CD8-positive, alpha-beta memory T cell (primary cell): Measurements from ENCODE around the gene HAUS3. TPM values are rescaled to one million over a fixed set of nuclear protein-coding genes. Genes with fewer than 3 reads are reported as not detected.
A peak's percentile ranks its signal among the peaks of the same experiment; 100 is the strongest.

Experiments
- CTCF ChIA-PET: fragments of 350-600 bp; sonication (Branson Sonifier 250); formaldehyde crosslinking; loops from one replicate; lab custom pipeline; 2021; ENCODE audit warnings: antibody characterized with exemption; lab: Charles Lee
- POLR2A ChIA-PET: fragments of 350-600 bp; sonication (Branson Sonifier 250); formaldehyde crosslinking; loops from one replicate; lab custom pipeline; 2021; ENCODE audit warnings: antibody characterized with exemption; lab: Charles Lee
- DNase-seq, 5 donors: peaks; one replicate each; pipeline versions ENCODE4 v3.0.0 to v3.0.0-alpha.2; 2020 to 2022; ENCODE audit warnings: mixed read lengths in 1 of 5
- H3K27ac ChIP-seq: one replicate; pipeline ENCODE4 v1.7.0; 2013; ENCODE audit warnings: low read depth, mild to moderate bottlenecking, low read length, moderate library complexity
- H3K27me3 ChIP-seq: 2 replicates; pipeline ENCODE4 v1.7.0; 2013; ENCODE audit warnings: low read length, mild to moderate bottlenecking; ENCODE audit not compliant: insufficient read depth, poor library complexity, severe bottlenecking
- H3K36me3 ChIP-seq: 2 replicates; pipeline ENCODE4 v1.7.0; 2013; ENCODE audit warnings: mild to moderate bottlenecking, low read length, moderate library complexity; ENCODE audit not compliant: insufficient read depth
- H3K4me1 ChIP-seq: 2 replicates; pipeline ENCODE4 v1.7.0; 2013; ENCODE audit warnings: mild to moderate bottlenecking, low read length, moderate library complexity; ENCODE audit not compliant: insufficient read depth
- H3K4me3 ChIP-seq: 2 replicates; pipeline ENCODE4 v1.7.0; 2013; ENCODE audit warnings: mild to moderate bottlenecking, low read length
- H3K9me3 ChIP-seq: 2 replicates; pipeline ENCODE4 v1.7.0; 2013; ENCODE audit warnings: mild to moderate bottlenecking, low read length
- H3K27ac Mint-ChIP-seq, 8 donors: one replicate each; pipeline ENCODE4 v1.8.0; 2020 to 2021; ENCODE audit warnings: mixed read lengths in 8 of 8, mild to moderate bottlenecking in 6 of 8, inconsistent platforms in 3 of 8, moderate library complexity in 3 of 8
- H3K27me3 Mint-ChIP-seq, 2 donors: one replicate each; pipeline ENCODE4 v1.8.0; 2020 to 2021; ENCODE audit warnings: mixed read lengths in 2 of 2, mild to moderate bottlenecking in 1 of 2, moderate library complexity in 1 of 2
- H3K36me3 Mint-ChIP-seq, 3 donors: one replicate each; pipeline ENCODE4 v1.8.0; 2020 to 2021; ENCODE audit warnings: mixed read lengths in 3 of 3, inconsistent platforms in 1 of 3, mild to moderate bottlenecking in 1 of 3
- H3K4me1 Mint-ChIP-seq, 3 donors: one replicate each; pipeline ENCODE4 v1.8.0; 2020 to 2021; ENCODE audit warnings: mixed read lengths in 3 of 3, inconsistent platforms in 1 of 3, mild to moderate bottlenecking in 1 of 3
- H3K4me3 Mint-ChIP-seq, 7 donors: one replicate each; pipeline ENCODE4 v1.8.0; 2020 to 2021; ENCODE audit warnings: mixed read lengths in 7 of 7, mild to moderate bottlenecking in 6 of 7, moderate library complexity in 4 of 7, inconsistent platforms in 2 of 7
- H3K9me3 Mint-ChIP-seq, 5 donors: one replicate each; pipeline ENCODE4 v1.8.0; 2020 to 2022; ENCODE audit warnings: mixed read lengths in 5 of 5, mild to moderate bottlenecking in 3 of 5, moderate library complexity in 2 of 5, inconsistent platforms in 1 of 5
- polyA plus RNA-seq: library from polyadenylated mRNA; unstranded; fragments of 300-500 nt; fragmentation: Illumina TruSeq; gene quantifications from one replicate; pipeline ENCODE4 v1.2.3, GENCODE V29; 2021
- total RNA-seq, 2 experiments: library from RNA; stranded (reverse); gene quantifications; one replicate each; pipeline ENCODE4 v1.2.3, GENCODE V29; 2021

HAUS3 gene
- total and polyA plus RNA-seq, 3 experiments from 2014 or later = 23.8 to 26.6 (median 23.9) TPM

DNA sequence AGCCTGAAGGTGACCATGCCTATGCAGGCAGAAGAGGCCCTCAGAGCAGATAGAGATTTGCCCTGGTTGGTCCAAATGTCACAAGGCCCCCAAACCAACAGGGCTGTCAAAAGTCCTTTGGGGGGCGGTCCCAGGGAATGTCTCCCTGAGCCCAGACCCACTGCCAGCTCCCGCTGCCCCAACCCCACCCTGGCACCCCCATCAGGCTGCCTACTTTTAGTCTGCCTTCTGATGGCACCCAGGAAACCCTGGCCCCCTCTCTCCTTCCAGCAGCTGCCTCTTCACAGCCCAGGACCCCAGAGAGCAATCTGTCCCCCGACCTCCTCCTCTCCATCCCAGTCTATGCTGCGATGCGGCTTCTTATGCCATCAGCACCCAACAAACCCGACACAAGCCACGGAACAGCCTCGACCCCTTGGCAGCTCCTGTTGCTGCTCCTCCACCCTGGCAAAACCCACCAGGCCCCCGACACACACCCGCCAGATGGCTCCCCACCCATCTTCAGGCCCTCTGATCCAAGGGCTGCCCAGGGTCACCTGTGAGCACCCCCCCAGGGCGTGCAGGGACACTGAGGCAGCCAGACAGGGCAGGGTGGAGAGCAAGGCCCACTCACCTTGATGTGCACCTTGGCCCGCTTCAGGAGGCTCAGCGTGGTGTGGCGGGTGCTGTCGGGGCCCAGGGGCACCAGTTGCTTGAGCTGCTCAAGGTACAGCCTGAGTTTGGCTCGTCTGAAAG is 10.0 kb upstream of the HAUS3 start:
- Histone ChIP-seq H3K27ac (no peak overlapping the region), H3K4me3 (no peak overlapping the region), H3K4me1 (no peaks in the 10 kb centered on the region), H3K9me3 (no peaks in the 10 kb centered on the region), H3K36me3 (peaks cover 3% of the 10 kb centered on the region), H3K27me3 (no peaks in the 10 kb centered on the region)
- ChIA-PET POLR2A (no interaction called here), CTCF (no interaction called here)
- Mint-ChIP-seq H3K27ac (peak overlapping the region in 3 of 8 donors; percentile 45 to 69 (median 50)), H3K4me1 (peaks cover 4 to 14% (median 12%) of the 10 kb centered on the region in 3 donors), H3K36me3 (peaks cover 0 to 62% (median 3%) of the 10 kb centered on the region in 3 donors), H3K9me3 (no peaks in the 10 kb centered on the region), H3K27me3 (peaks cover 0 to 2% of the 10 kb centered on the region in 2 donors), H3K4me3 (peak overlapping the region in 2 of 7 donors; percentile 27 to 65)
- peak in 1 of 5 donors; percentile 0 for DNase-seq

GRCh38 chr4:2251073-2251794 is 9.3 kb upstream of the HAUS3 start:
- peaks cover 3% of the 10 kb centered on the region for H3K36me3 ChIP-seq
- no peak overlapping the region for H3K4me3 ChIP-seq
- H3K27me3 ChIP-seq = no peaks in the 10 kb centered on the region
- Mint-ChIP-seq H3K27me3 (peaks cover 0 to 2% of the 10 kb centered on the region in 2 donors), H3K9me3 (no peaks in the 10 kb centered on the region), H3K36me3 (peaks cover 0 to 58% (median 3%) of the 10 kb centered on the region in 3 donors), H3K27ac (peak overlapping the region in 2 of 8 donors; percentile 50 to 69), H3K4me1 (peaks cover 3 to 12% (median 11%) of the 10 kb centered on the region in 3 donors), H3K4me3 (no peak overlapping the region)
- DNase-seq = peak in 2 of 5 donors; percentile 1 to 45
- no peak overlapping the region for H3K27ac ChIP-seq
- no peaks in the 10 kb centered on the region for H3K9me3 ChIP-seq
- POLR2A ChIA-PET = no interaction called here
- no peaks in the 10 kb centered on the region for H3K4me1 ChIP-seq
- CTCF ChIA-PET = interaction anchor here (0.9 kb wide), 1 partner anchor 31 kb away, joined by 3 read pairs; no protein-coding TSS in a partner anchor

GRCh38 chr4:2250357-2251072 is 8.6 kb upstream of the HAUS3 start:
- H3K9me3 Mint-ChIP-seq = no peaks in the 10 kb centered on the region
- Histone ChIP-seq H3K9me3 (no peaks in the 10 kb centered on the region), H3K4me3 (no peak overlapping the region), H3K36me3 (peaks cover 3% of the 10 kb centered on the region), H3K27me3 (no peaks in the 10 kb centered on the region), H3K27ac (no peak overlapping the region), H3K4me1 (no peaks in the 10 kb centered on the region)
- peaks cover 3 to 14% (median 13%) of the 10 kb centered on the region in 3 donors for H3K4me1 Mint-ChIP-seq
- H3K4me3 Mint-ChIP-seq = no peak overlapping the region
- H3K36me3 Mint-ChIP-seq = peaks cover 0 to 58% (median 3%) of the 10 kb centered on the region in 3 donors
- H3K27ac Mint-ChIP-seq = peak overlapping the region in 2 of 8 donors; percentile 57 to 66
- H3K27me3 Mint-ChIP-seq = peaks cover 0 to 2% of the 10 kb centered on the region in 2 donors
- no peak for DNase-seq
- ChIA-PET POLR2A (no interaction called here), CTCF (interaction anchor here (0.9 kb wide), 1 partner anchor 30 kb away, joined by 3 read pairs; no protein-coding TSS in a partner anchor)

DNA sequence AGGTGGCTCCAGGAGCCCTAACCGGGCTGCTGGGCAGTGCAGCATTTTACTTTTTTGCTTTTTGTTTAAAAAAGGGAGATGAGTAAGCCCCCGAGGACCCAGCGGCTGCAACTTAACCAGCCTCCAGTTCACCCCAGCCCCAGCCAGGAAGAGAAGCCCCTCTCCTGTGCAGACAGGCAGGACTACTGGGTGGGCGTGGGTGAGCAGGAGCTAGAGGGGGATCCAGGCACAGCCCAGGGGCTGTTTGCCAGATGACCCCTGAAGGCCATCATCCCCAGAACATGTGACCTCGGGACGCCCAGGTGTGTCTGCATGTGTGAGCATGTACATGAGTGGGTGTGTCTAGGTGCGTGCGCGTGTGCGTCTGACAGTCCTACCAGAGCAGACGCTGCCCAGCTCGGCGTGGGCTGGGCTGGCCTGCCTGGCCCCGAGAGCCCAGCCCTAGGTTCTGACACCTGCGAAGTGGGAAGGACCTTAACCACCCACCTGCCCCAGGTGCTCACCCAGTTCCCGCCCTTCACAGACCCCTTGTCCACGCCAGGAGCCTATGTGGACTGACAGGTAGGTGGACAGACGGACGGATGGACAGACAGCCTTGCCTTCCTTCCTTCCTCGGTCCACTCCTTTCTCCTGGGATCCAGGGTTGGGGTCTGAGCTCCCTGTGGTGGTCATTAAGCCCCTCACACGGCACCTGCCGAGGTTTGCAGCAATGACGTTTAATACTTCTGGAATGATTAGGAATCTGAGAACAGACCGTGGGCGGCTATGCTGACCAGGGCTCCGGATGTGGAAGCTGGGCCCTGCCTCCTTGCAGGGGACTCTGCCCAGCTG is 7.8 kb upstream of the HAUS3 start:
- POLR2A ChIA-PET = interaction anchor here (0.6 kb wide), 1 partner anchor 1100 kb away, joined by 4 read pairs; no protein-coding TSS in a partner anchor
- H3K4me1 ChIP-seq = no peaks in the 10 kb centered on the region
- H3K36me3 ChIP-seq = peaks cover 3% of the 10 kb centered on the region
- H3K27me3 Mint-ChIP-seq = peaks cover 0 to 2% of the 10 kb centered on the region in 2 donors
- H3K9me3 Mint-ChIP-seq = no peaks in the 10 kb centered on the region
- H3K36me3 Mint-ChIP-seq = peaks cover 0 to 52% (median 3%) of the 10 kb centered on the region in 3 donors
- DNase-seq = peak in 1 of 5 donors; percentile 43
- CTCF ChIA-PET = interaction anchor here (0.9 kb wide), 1 partner anchor 30 kb away, joined by 3 read pairs; no protein-coding TSS in a partner anchor
- H3K27ac Mint-ChIP-seq = peak overlapping the region in 4 of 8 donors; percentile 17 to 66 (median 47)
- no peak overlapping the region for H3K4me3 Mint-ChIP-seq
- H3K4me1 Mint-ChIP-seq = peaks cover 9 to 18% (median 17%) of the 10 kb centered on the region in 3 donors
- H3K4me3 ChIP-seq = no peak overlapping the region
- H3K27me3 ChIP-seq = no peaks in the 10 kb centered on the region
- H3K9me3 ChIP-seq = no peaks in the 10 kb centered on the region
- no peak overlapping the region for H3K27ac ChIP-seq

GRCh38 chr4:2248821-2249261 is 6.9 kb upstream of the HAUS3 start:
- Mint-ChIP-seq H3K4me1 (peaks cover 8 to 14% (median 12%) of the 10 kb centered on the region in 3 donors), H3K27ac (peak overlapping the region in 2 of 8 donors; percentile 27 to 37), H3K27me3 (peaks cover 0 to 2% of the 10 kb centered on the region in 2 donors), H3K9me3 (no peaks in the 10 kb centered on the region), H3K36me3 (peaks cover 0 to 43% (median 3%) of the 10 kb centered on the region in 3 donors), H3K4me3 (no peak overlapping the region)
- ChIA-PET CTCF (no interaction called here), POLR2A (no interaction called here)
- Histone ChIP-seq H3K36me3 (no peaks in the 10 kb centered on the region), H3K27ac (no peak overlapping the region), H3K4me3 (no peak overlapping the region), H3K27me3 (no peaks in the 10 kb centered on the region), H3K4me1 (no peaks in the 10 kb centered on the region), H3K9me3 (no peaks in the 10 kb centered on the region)
- no peak for DNase-seq

DNA sequence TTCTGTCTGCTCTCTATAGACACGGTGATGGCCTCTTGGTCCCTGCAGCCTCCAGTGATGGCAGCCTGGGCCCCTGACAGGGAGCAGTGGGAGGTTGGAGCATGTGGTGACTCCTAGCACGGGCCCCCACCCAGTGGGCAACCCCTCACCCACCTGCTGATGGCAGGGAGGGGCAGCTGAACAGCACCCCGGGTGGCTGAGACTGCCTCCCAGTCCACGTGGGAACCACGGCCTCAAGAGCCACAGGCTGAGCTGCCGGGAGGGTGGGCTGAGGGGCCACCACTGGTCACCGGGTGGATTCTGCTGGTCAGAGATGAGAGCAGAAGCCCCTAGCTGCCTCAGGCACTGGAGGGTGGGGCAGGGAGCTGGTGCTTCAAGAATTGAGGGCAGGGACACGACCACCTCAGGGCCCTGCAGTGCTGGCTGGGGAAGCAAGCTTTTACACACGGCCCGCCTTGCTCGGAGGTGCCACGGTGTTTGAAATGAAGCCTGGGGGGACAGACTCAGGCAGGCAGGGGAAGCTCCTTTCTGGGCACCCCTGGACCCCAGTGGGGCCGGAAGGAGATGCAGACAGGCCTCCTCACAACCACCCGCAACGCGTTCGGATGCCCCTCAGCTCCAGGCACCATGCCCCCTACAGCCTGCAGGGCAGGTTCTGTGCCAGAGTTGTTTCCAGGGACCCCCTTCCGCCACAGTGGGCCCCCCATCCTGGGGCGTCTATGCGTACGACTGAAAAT is 6.3 kb upstream of the HAUS3 start:
- no peaks in the 10 kb centered on the region for H3K27me3 ChIP-seq
- H3K9me3 Mint-ChIP-seq = no peaks in the 10 kb centered on the region
- H3K4me3 Mint-ChIP-seq = no peak overlapping the region
- ChIA-PET POLR2A (no interaction called here), CTCF (no interaction called here)
- no peaks in the 10 kb centered on the region for H3K9me3 ChIP-seq
- no peak overlapping the region for H3K27ac ChIP-seq
- peaks cover 0 to 39% (median 3%) of the 10 kb centered on the region in 3 donors for H3K36me3 Mint-ChIP-seq
- no peak overlapping the region for H3K4me3 ChIP-seq
- H3K4me1 Mint-ChIP-seq = peaks cover 15 to 20% (median 18%) of the 10 kb centered on the region in 3 donors
- DNase-seq = no peak
- H3K36me3 ChIP-seq = no peaks in the 10 kb centered on the region
- peaks cover 0 to 2% of the 10 kb centered on the region in 2 donors for H3K27me3 Mint-ChIP-seq
- no peaks in the 10 kb centered on the region for H3K4me1 ChIP-seq
- peak overlapping the region in 4 of 8 donors; percentile 17 to 71 (median 50) for H3K27ac Mint-ChIP-seq
